OCI-LY3 (cell line): ENCODE measurements around the gene JPH4.

Experiments used
- H2AFZ ChIP-seq: fragments of 200-600, 300-600 bp; shearing (Covaris generic); 2 replicates; pipeline ENCODE4 v1.6.0; 2014; ENCODE audit warnings: antibody characterized with exemption, low read depth, low read length
- H3K27ac ChIP-seq: fragments of 200-600, 300-600 bp; sonication (generic); 2 replicates; pipeline ENCODE4 v1.5.1; 2014; ENCODE audit warnings: mild to moderate bottlenecking, low read length, moderate library complexity, mixed read lengths
- H3K27me3 ChIP-seq: fragments of 200-600, 300-600 bp; sonication (generic); 2 replicates; pipeline ENCODE4 v1.6.1; 2014; ENCODE audit warnings: low read depth, low read length, mixed read lengths
- H3K36me3 ChIP-seq: fragments of 200-600, 300-600 bp; sonication (generic); replicated peaks from 2 replicates; pipeline ENCODE3; 2014; ENCODE audit warnings: low read depth, low read length, mixed read lengths
- H3K4me1 ChIP-seq: fragments of 300-600, 200-600 bp; sonication (generic); 2 replicates; pipeline ENCODE4 v1.6.1; 2014; ENCODE audit warnings: low read length, mixed read lengths
- H3K4me2 ChIP-seq: fragments of 200-600, 300-600 bp; sonication (generic); 2 replicates; pipeline ENCODE4 v1.6.1; 2014; ENCODE audit warnings: low read length, mixed read lengths
- H3K4me3 ChIP-seq: fragments of 300-600, 200-600 bp; sonication (generic); 2 replicates; pipeline ENCODE4 v1.5.1; 2014; ENCODE audit warnings: antibody characterized with exemption, mild to moderate bottlenecking, low read length, moderate library complexity
- H3K79me2 ChIP-seq: fragments of 300-600, 200-600 bp; shearing (Covaris generic); 2 replicates; pipeline ENCODE4 v1.6.1; 2014; ENCODE audit warnings: mild to moderate bottlenecking, low read length, mixed read lengths
- H3K9ac ChIP-seq: fragments of 300-600, 200-600 bp; shearing (Covaris generic); 2 replicates; pipeline ENCODE4 v1.6.0; 2014; ENCODE audit warnings: mild to moderate bottlenecking, low read length, moderate library complexity
- H3K9me3 ChIP-seq: fragments of 200-600, 300-600 bp; shearing (Covaris generic); 2 replicates; pipeline ENCODE4 v1.6.1; 2014; ENCODE audit warnings: low read length, mixed read lengths; ENCODE audit not compliant: insufficient read depth
- H4K20me1 ChIP-seq: fragments of 200-600, 300-600 bp; sonication (generic); 2 replicates; pipeline ENCODE4 v1.6.1; 2016; ENCODE audit warnings: low read length, mixed read lengths; ENCODE audit not compliant: insufficient read depth
- EZH2phosphoT487 ChIP-seq: fragments of 200-600 bp; shearing (Covaris generic); IDR thresholded peaks from 2 replicates; pipeline ENCODE4 v1.6.1; 2018; ENCODE audit warnings: antibody characterized with exemption, mixed run types, low read depth
- TF ChIP-seq, protein P1 (sequence below): fragments of 200-600, 300-600 bp; sonication (generic); IDR thresholded peaks from 2 replicates; pipeline ENCODE4 v1.5.1; 2014; ENCODE audit warnings: antibody characterized with exemption, low read length, low read depth

Gene JPH4

GRCh38 chr14:23559926-23560520, 18.6 kb downstream of the JPH4 start:
- H3K79me2 ChIP-seq, result peaks cover 29% of the 10 kb centered on the region
- no peak overlapping the region for H3K4me2 ChIP-seq
- no peak overlapping the region for H2AFZ ChIP-seq
- no peak overlapping the region for H3K9ac ChIP-seq
- TF ChIP-seq EZH2phosphoT487, result no peak
- TF ChIP-seq, protein P1, sequence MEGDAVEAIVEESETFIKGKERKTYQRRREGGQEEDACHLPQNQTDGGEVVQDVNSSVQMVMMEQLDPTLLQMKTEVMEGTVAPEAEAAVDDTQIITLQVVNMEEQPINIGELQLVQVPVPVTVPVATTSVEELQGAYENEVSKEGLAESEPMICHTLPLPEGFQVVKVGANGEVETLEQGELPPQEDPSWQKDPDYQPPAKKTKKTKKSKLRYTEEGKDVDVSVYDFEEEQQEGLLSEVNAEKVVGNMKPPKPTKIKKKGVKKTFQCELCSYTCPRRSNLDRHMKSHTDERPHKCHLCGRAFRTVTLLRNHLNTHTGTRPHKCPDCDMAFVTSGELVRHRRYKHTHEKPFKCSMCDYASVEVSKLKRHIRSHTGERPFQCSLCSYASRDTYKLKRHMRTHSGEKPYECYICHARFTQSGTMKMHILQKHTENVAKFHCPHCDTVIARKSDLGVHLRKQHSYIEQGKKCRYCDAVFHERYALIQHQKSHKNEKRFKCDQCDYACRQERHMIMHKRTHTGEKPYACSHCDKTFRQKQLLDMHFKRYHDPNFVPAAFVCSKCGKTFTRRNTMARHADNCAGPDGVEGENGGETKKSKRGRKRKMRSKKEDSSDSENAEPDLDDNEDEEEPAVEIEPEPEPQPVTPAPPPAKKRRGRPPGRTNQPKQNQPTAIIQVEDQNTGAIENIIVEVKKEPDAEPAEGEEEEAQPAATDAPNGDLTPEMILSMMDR, result no peak
- H4K20me1 ChIP-seq, result no peaks in the 10 kb centered on the region
- H3K4me1 ChIP-seq, result peaks cover 17% of the 10 kb centered on the region
- no peaks in the 10 kb centered on the region for H3K9me3 ChIP-seq
- H3K4me3 ChIP-seq, result no peak overlapping the region
- peaks cover 46% of the 10 kb centered on the region for H3K36me3 ChIP-seq
- no peaks in the 10 kb centered on the region for H3K27me3 ChIP-seq
- H3K27ac ChIP-seq, result no peak overlapping the region

- H3K9me3 ChIP-seq, result no peaks in the 10 kb centered on the region
- no peak overlapping the region for H3K9ac ChIP-seq
- no peak overlapping the region for H3K4me2 ChIP-seq
- no peak overlapping the region for H2AFZ ChIP-seq
- peaks cover 29% of the 10 kb centered on the region for H3K79me2 ChIP-seq
- H4K20me1 ChIP-seq, result no peaks in the 10 kb centered on the region
- H3K27ac ChIP-seq, result no peak overlapping the region
- peaks cover 17% of the 10 kb centered on the region for H3K4me1 ChIP-seq
- peaks cover 43% of the 10 kb centered on the region for H3K36me3 ChIP-seq
- no peak overlapping the region for H3K4me3 ChIP-seq
- TF ChIP-seq EZH2phosphoT487, result no peak
- TF ChIP-seq, protein P1, result peak; percentile 97
- H3K27me3 ChIP-seq, result no peaks in the 10 kb centered on the region
Observed at GRCh38 chr14:23559010-23559925, 19.3 kb downstream of the JPH4 start.

DNA sequence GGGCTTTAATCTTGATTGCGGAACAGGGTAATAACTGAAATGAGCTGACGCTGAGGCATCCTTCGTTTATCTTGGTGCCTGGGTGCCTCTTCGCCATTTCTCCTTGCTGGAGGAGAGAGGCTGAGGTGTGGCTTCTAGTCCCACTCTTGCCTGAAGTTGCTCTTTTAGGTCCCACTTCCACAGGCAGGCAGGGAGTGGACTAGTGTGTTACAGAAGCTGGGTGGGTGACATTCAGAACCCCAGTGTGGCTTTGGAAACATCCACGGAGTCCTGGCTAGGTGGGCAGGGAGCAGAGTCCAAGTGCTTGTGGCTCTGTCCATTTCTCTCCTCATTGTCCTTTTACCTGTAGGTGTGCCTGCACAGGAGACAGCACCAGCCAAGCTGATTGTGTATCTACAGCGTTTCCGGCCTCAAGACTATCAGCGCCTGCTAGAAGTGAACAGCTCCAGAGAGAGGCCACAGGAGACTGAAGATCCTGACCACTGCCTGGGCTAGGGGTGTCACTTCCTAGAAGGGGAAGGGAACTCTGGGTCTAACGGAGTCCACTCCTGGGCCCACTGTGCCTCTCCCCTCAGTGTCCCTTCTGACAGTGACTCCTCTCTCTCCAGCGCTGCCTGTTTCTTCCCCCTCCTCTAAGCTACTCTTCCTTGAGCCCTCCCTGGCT, 20.1 kb downstream of the JPH4 start:
- H3K4me1 ChIP-seq, result peaks cover 17% of the 10 kb centered on the region
- no peaks in the 10 kb centered on the region for H3K27me3 ChIP-seq
- peaks cover 29% of the 10 kb centered on the region for H3K79me2 ChIP-seq
- TF ChIP-seq, protein P1, result no peak
- no peak for TF ChIP-seq EZH2phosphoT487
- no peak overlapping the region for H3K4me3 ChIP-seq
- H3K4me2 ChIP-seq, result no peak overlapping the region
- H3K9me3 ChIP-seq, result no peaks in the 10 kb centered on the region
- peak overlapping the region; percentile 67; the same call in 1 of the 2 replicates for H3K27ac ChIP-seq
- H3K36me3 ChIP-seq, result peaks cover 43% of the 10 kb centered on the region
- no peak overlapping the region for H2AFZ ChIP-seq
- H4K20me1 ChIP-seq, result no peaks in the 10 kb centered on the region
- no peak overlapping the region for H3K9ac ChIP-seq

DNA sequence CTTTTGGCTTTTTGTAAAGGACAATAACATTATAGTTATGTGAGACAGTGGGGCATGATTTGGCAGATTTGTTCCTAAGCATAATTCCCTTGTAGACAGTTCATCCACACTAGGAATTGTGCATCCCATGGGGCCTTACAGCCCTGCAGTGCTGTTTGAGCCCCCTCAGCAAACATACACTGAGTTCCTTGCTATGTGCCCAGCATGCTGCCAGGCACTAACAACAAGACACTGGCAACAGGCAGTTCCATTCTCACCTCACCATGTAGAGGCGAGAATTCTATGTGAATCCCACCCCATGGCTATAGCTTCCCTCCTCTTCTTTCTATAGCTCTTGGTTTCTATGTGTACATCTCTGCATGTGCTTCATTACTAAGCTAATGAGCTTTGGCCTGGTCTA, 20.6 kb downstream of the JPH4 start:
- TF ChIP-seq, protein P1, result no peak
- no peak for TF ChIP-seq EZH2phosphoT487
- peaks cover 39% of the 10 kb centered on the region for H3K36me3 ChIP-seq
- H2AFZ ChIP-seq, result no peak overlapping the region
- no peaks in the 10 kb centered on the region for H3K27me3 ChIP-seq
- peak overlapping the region; percentile 67 for H3K27ac ChIP-seq
- no peaks in the 10 kb centered on the region for H3K9me3 ChIP-seq
- peaks cover 17% of the 10 kb centered on the region for H3K4me1 ChIP-seq
- peak overlapping the region; percentile 97; the same call in 1 of the 2 replicates for H3K4me3 ChIP-seq
- H3K79me2 ChIP-seq, result peaks cover 29% of the 10 kb centered on the region
- peak overlapping the region; percentile 99 for H3K4me2 ChIP-seq
- no peaks in the 10 kb centered on the region for H4K20me1 ChIP-seq
- peak overlapping the region; percentile 91 for H3K9ac ChIP-seq
